OCI-LY7 (cell line): ENCODE measurements around the gene PAK5.

Source experiments
- EZH2phosphoT487 ChIP-seq: fragments of 200-600 bp; sonication (generic); IDR thresholded peaks from 2 replicates; pipeline ENCODE4 v1.6.1; 2018; ENCODE audit warnings: low read depth, borderline replicate concordance, mild to moderate bottlenecking, mixed run types, antibody characterized with exemption, low read length, moderate library complexity, mixed read lengths
- TF ChIP-seq, protein P1 (sequence below): fragments of 200-600 bp; sonication (generic); conservative IDR thresholded peaks from 2 replicates; pipeline ENCODE4 v1.5.1; 2014; ENCODE audit warnings: mild to moderate bottlenecking, antibody characterized with exemption, low read length, moderate library complexity, mixed read lengths

DNA sequence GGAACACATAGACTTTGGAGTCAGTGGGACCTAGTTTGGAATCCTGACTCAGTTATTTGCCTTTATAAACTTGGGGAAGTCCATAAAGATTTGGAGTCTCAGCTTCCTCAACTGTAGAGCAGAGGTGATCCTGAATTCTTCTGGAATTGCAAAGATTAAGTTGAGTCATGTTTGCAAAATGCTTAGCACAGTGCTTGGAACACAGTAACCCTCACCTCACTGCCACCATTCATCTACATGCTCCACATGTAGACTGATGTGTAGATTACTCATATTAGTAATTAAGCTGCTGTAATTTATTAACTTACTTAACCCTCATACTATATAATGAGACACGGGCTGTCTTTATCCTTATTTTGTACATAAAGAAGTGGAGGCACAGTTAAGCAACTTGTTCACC lies 263.0 kb downstream of the PAK5 start:
- TF ChIP-seq, protein P1, sequence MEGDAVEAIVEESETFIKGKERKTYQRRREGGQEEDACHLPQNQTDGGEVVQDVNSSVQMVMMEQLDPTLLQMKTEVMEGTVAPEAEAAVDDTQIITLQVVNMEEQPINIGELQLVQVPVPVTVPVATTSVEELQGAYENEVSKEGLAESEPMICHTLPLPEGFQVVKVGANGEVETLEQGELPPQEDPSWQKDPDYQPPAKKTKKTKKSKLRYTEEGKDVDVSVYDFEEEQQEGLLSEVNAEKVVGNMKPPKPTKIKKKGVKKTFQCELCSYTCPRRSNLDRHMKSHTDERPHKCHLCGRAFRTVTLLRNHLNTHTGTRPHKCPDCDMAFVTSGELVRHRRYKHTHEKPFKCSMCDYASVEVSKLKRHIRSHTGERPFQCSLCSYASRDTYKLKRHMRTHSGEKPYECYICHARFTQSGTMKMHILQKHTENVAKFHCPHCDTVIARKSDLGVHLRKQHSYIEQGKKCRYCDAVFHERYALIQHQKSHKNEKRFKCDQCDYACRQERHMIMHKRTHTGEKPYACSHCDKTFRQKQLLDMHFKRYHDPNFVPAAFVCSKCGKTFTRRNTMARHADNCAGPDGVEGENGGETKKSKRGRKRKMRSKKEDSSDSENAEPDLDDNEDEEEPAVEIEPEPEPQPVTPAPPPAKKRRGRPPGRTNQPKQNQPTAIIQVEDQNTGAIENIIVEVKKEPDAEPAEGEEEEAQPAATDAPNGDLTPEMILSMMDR = no peak
- no peak for TF ChIP-seq EZH2phosphoT487
